Muscle of arm (tissue), 12 donors: Measurements from ENCODE around the gene SIX3. TPM values are rescaled to one million over a fixed set of nuclear protein-coding genes. Genes with fewer than 3 reads are reported as not detected.

Experiments
- DNase-seq: peaks from one replicate; pipeline ENCODE4 v3.0.0-alpha.2; 2013
- polyA plus RNA-seq, 12 donors: library from polyadenylated mRNA; unstranded; fragments of 120-200 nt; gene quantifications; one replicate each; pipeline ENCODE4 v1.2.1, GENCODE V29; 2013; ENCODE audit not compliant: insufficient read length in 12 of 12

Gene SIX3
- polyA plus RNA-seq, 12 donors: 0.09 TPM; not detected in 11

- DNase-seq: no peak
Observed at GRCh38 chr2:44942304-44943030, 965 bp downstream of the SIX3 start.

- no peak for DNase-seq
Observed at GRCh38 chr2:44943031-44943692, 1.7 kb downstream of the SIX3 start.

GRCh38 chr2:44943693-44944101 is 2.2 kb downstream of the SIX3 start:
- no peak for DNase-seq

GRCh38 chr2:44944102-44944951 is 2.8 kb downstream of the SIX3 start:
- DNase-seq: no peak

- no peak for DNase-seq
Observed at GRCh38 chr2:44944952-44945612, 3.6 kb downstream of the SIX3 start.

- no peak for DNase-seq
Observed at GRCh38 chr2:44945676-44946371, 4.3 kb downstream of the SIX3 start.

GRCh38 chr2:44946372-44947027 is 5.0 kb downstream of the SIX3 start:
- DNase-seq: no peak

- no peak for DNase-seq
Observed at GRCh38 chr2:44947028-44947375, 5.5 kb downstream of the SIX3 start.

GRCh38 chr2:44948565-44949328 is 7.2 kb downstream of the SIX3 start:
- no peak for DNase-seq

- DNase-seq: peak; percentile 54
Observed at GRCh38 chr2:44949329-44950151, 8.0 kb downstream of the SIX3 start.

- DNase-seq: no peak
Observed at GRCh38 chr2:44950646-44951045, 9.1 kb downstream of the SIX3 start.

GRCh38 chr2:44951124-44951523 is 9.6 kb downstream of the SIX3 start:
- DNase-seq: no peak

- no peak for DNase-seq
Observed at GRCh38 chr2:44951714-44952113, 10.2 kb downstream of the SIX3 start.

- peak; percentile 39 for DNase-seq
Observed at GRCh38 chr2:44952143-44952805, 10.8 kb downstream of the SIX3 start.

- no peak for DNase-seq
Observed at GRCh38 chr2:44952806-44953498, 11.4 kb downstream of the SIX3 start.

- no peak for DNase-seq
Observed at GRCh38 chr2:44953499-44953883, 12.0 kb downstream of the SIX3 start.

GRCh38 chr2:44954447-44954888 is 13.0 kb downstream of the SIX3 start:
- DNase-seq: no peak
